ENCODE measurements around the gene KLK5. TPM values are rescaled to one million over a fixed set of nuclear protein-coding genes. Genes with fewer than 3 reads are reported as not detected.
A peak's percentile ranks its signal among the peaks of the same experiment; 100 is the strongest.

Gene KLK5
- total RNA-seq, 1 experiment from 2014 or later, result 0.19 TPM

DNA sequence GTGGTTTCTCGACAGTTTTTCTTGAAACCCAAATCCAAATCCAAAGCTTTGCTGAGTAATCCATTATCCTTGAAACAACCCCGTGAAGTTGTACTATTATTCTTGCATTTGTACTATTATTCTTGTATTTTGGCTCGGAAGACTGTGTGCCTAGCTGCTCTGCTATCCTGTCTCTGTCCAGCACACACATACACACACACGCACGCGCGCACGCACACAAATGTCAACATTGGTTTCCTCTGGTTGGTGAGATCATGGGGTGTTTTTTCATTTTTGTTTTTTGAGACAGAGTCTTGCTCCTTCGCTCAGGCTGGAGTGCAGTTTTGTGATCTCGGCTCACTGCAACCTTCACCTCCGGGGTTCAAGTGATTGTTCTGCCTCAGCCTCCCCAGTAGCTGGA is 26.7 kb downstream of the KLK5 start:
- CTCF ChIA-PET, result interaction anchor here (0.5 to 3.5 kb wide), 6 partner anchors 31 to 389 kb away, joined by 3 to 12 read pairs (median 4); no protein-coding TSS in a partner anchor
- H3K27me3 Mint-ChIP-seq (ENCODE audit: insufficient read depth, unreplicated experiment), result peaks cover 8% of the 10 kb centered on the region
- BruUV-seq (replicated peaks), result no TSS peak
- intact Hi-C loops (cut with micrococcal nuclease), result no loop called here
- H3K9me3 Mint-ChIP-seq (ENCODE audit: unreplicated experiment), result peaks cover 8% of the 10 kb centered on the region
- TF ChIP-seq, protein P1, sequence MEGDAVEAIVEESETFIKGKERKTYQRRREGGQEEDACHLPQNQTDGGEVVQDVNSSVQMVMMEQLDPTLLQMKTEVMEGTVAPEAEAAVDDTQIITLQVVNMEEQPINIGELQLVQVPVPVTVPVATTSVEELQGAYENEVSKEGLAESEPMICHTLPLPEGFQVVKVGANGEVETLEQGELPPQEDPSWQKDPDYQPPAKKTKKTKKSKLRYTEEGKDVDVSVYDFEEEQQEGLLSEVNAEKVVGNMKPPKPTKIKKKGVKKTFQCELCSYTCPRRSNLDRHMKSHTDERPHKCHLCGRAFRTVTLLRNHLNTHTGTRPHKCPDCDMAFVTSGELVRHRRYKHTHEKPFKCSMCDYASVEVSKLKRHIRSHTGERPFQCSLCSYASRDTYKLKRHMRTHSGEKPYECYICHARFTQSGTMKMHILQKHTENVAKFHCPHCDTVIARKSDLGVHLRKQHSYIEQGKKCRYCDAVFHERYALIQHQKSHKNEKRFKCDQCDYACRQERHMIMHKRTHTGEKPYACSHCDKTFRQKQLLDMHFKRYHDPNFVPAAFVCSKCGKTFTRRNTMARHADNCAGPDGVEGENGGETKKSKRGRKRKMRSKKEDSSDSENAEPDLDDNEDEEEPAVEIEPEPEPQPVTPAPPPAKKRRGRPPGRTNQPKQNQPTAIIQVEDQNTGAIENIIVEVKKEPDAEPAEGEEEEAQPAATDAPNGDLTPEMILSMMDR (IDR thresholded peaks at IDR 0.05; ENCODE audit: unreplicated experiment), result no peak
- POLR2A ChIA-PET, result no interaction called here
- no peak for DNase-seq (ENCODE audit: unreplicated experiment)
- H3K4me1 Mint-ChIP-seq (ENCODE audit: insufficient read depth, unreplicated experiment), result peaks cover 9% of the 10 kb centered on the region
- no peaks in the 10 kb centered on the region for H3K36me3 Mint-ChIP-seq (ENCODE audit: insufficient read depth, unreplicated experiment)
- no peak overlapping the region for H3K4me3 Mint-ChIP-seq (ENCODE audit: unreplicated experiment)
- no peak overlapping the region for H3K27ac Mint-ChIP-seq (ENCODE audit: low read depth, unreplicated experiment)

DNA sequence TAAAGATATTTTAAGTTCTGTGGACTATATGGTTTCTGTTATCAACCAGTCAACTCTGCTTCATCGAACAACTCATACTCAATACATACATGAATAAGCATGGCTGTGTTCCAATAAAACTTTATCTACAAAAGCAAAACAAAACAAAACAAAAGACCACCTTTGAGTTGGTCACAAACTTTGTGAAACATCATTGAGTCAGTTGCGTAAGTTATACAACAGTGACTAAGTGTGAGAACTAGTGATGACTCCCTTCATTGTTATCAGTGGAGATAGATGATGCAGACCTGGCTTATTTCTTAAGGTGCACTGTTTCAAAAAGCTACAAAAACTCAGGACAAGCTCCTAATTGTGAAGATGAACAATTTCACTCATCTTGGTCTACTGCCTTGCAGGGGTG is 27.1 kb downstream of the KLK5 start:
- no peak for DNase-seq (ENCODE audit: unreplicated experiment)
- TF ChIP-seq, protein P1 (IDR thresholded peaks at IDR 0.05; ENCODE audit: unreplicated experiment), result no peak
- Mint-ChIP-seq H3K4me1 (ENCODE audit: insufficient read depth, unreplicated experiment) (peaks cover 7% of the 10 kb centered on the region), H3K27ac (ENCODE audit: low read depth, unreplicated experiment) (no peak overlapping the region), H3K4me3 (ENCODE audit: unreplicated experiment) (no peak overlapping the region), H3K27me3 (ENCODE audit: insufficient read depth, unreplicated experiment) (peaks cover 8% of the 10 kb centered on the region), H3K9me3 (ENCODE audit: unreplicated experiment) (peaks cover 7% of the 10 kb centered on the region), H3K36me3 (ENCODE audit: insufficient read depth, unreplicated experiment) (no peaks in the 10 kb centered on the region)
- POLR2A ChIA-PET, result no interaction called here
- no TSS peak for BruUV-seq (replicated peaks)
- intact Hi-C loops (cut with micrococcal nuclease), result no loop called here
- CTCF ChIA-PET, result interaction anchor here (0.5 to 3.5 kb wide), 8 partner anchors 31 to 597 kb away, joined by 3 to 12 read pairs (median 4); no protein-coding TSS in a partner anchor

DNA sequence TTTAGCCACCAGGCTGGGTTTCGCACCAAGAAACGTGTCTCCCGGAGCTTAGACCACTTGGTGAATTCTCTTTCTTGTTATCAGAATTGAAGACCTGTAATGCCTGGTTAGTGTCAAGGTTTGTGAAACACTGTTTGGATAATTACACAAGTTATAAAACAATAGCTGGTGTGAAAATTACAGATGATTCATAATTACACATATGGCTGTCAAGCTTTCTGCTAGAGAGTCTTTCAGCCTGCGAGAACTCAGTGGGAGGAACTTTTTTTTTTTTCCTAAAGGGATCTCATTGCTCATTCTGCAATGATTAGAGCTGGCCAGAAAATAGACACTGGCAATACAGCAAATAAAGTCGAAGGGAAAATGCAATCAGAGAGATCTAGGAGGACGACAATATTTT is 28.3 kb downstream of the KLK5 start:
- Mint-ChIP-seq H3K9me3 (ENCODE audit: unreplicated experiment) (peaks cover 7% of the 10 kb centered on the region), H3K4me3 (ENCODE audit: unreplicated experiment) (no peak overlapping the region), H3K27ac (ENCODE audit: low read depth, unreplicated experiment) (no peak overlapping the region), H3K36me3 (ENCODE audit: insufficient read depth, unreplicated experiment) (no peaks in the 10 kb centered on the region), H3K27me3 (ENCODE audit: insufficient read depth, unreplicated experiment) (peaks cover 16% of the 10 kb centered on the region), H3K4me1 (ENCODE audit: insufficient read depth, unreplicated experiment) (no peaks in the 10 kb centered on the region)
- DNase-seq (ENCODE audit: unreplicated experiment), result no peak
- intact Hi-C loops (cut with micrococcal nuclease), result loop anchor here (5.0 kb wide), 1 partner anchor 387 kb away; no protein-coding TSS in a partner anchor
- POLR2A ChIA-PET, result interaction anchor here (0.8 kb wide), 1 partner anchor 9 kb away, joined by 3 read pairs; no protein-coding TSS in a partner anchor
- TF ChIP-seq, protein P1 (IDR thresholded peaks at IDR 0.05; ENCODE audit: unreplicated experiment), result no peak
- CTCF ChIA-PET, result interaction anchor here (0.5 to 3.5 kb wide), 11 partner anchors 8 to 675 kb away, joined by 3 to 12 read pairs (median 4); no protein-coding TSS in a partner anchor
- no TSS peak for BruUV-seq (replicated peaks)

DNA sequence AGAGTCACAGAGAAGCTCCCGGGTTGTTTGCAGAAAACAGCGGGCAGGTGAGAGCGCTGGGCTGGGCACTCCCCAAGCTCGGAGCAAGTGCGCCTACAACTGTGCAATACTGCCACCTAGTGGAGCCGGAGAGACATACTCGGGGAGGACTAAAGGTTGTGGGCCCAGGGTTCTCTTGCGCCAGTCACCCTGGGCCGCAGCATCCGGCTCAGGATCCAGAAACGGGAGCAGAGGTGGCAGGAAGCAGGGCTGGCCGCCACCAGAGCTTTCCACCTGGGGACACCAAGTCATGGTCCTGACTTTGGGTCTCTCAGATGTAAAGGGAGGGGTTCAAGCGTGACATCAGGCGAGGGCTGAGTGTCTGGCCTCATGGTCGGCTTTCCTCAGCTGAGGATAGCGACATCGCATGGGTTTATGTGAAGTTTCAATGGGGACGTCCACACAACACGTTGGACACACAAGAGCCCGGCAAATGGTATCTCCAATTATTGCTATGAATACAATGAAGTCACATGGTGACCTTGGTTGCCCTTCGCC is 30.5 kb downstream of the KLK5 start:
- H3K4me3 Mint-ChIP-seq (ENCODE audit: unreplicated experiment), result no peak overlapping the region
- ChIA-PET POLR2A (interaction anchor here (0.6 to 1.4 kb wide), 6 partner anchors 15 to 597 kb away, joined by 3 to 8 read pairs (median 3); no protein-coding TSS in a partner anchor), CTCF (interaction anchor here (0.5 to 2.7 kb wide), 52 partner anchors 9 to 1586 kb away, joined by 3 to 20 read pairs (median 4); partner anchors contain the start of genes ACP4, JOSD2, KLK2 and KLK4)
- H3K9me3 Mint-ChIP-seq (ENCODE audit: unreplicated experiment), result no peaks in the 10 kb centered on the region
- no peaks in the 10 kb centered on the region for H3K4me1 Mint-ChIP-seq (ENCODE audit: insufficient read depth, unreplicated experiment)
- peaks cover 25% of the 10 kb centered on the region for H3K27me3 Mint-ChIP-seq (ENCODE audit: insufficient read depth, unreplicated experiment)
- intact Hi-C loops (cut with micrococcal nuclease), result loop anchor here (1.0 to 5.0 kb wide), 8 partner anchors 16 to 565 kb away; no protein-coding TSS in a partner anchor
- H3K27ac Mint-ChIP-seq (ENCODE audit: low read depth, unreplicated experiment), result no peak overlapping the region
- peak; percentile 83 for DNase-seq (ENCODE audit: unreplicated experiment)
- TF ChIP-seq, protein P1 (IDR thresholded peaks at IDR 0.05; ENCODE audit: unreplicated experiment), result peak; percentile 91
- BruUV-seq (replicated peaks), result no TSS peak
- H3K36me3 Mint-ChIP-seq (ENCODE audit: insufficient read depth, unreplicated experiment), result no peaks in the 10 kb centered on the region
